ENCODE measurements around the gene SF3B5. TPM values are rescaled to one million over a fixed set of nuclear protein-coding genes. Genes with fewer than 3 reads are reported as not detected.
A peak's percentile ranks its signal among the peaks of the same experiment; 100 is the strongest.
"Not testable (repeated sequence)": the region's sequence is repeated elsewhere in the genome, so short reads cannot be mapped to it uniquely, and the experiment has no call there.

The SF3B5 gene
- total RNA-seq, 3 donors from 2014 or later, result 276 to 301 (median 280) TPM

- Mint-ChIP-seq H3K4me3 (peak overlapping the region; percentile 83), H3K27me3 (ENCODE audit: low read depth) (no peaks in the 10 kb centered on the region), H3K9me3 (no peaks in the 10 kb centered on the region), H3K36me3 (ENCODE audit: insufficient read depth) (no peaks in the 10 kb centered on the region), H3K4me1 (ENCODE audit: low read depth) (peaks cover 34% of the 10 kb centered on the region)
- peak; percentile 86 for DNase-seq
- ATAC-seq, result peak; percentile 93 to 95
These were observed 31.5 kb downstream of the SF3B5 start for GRCh38 chr6:144063744-144064401.

DNA sequence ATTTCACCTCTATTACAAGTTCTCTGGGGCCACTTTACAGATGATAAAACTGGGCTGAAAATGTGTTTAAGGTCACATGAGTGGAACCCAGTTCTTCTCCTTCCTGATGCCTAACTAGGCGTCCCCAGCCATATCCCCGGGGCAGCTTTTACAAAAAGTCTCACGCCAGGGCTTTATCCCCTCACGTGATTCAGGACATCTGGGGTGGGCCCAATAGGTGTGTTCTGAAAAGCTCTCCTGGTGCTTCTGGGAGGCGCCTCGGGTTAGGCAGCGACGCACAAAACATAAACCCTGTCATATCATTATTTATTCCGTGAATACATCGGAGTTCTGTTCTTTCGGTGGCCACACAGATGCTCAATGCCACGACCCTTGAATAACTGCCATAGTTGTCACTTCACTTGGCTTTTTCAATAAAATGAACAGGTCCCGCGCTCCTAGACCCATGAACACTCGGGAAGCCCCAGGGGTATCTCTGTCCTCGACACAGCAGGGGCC, 32.1 kb downstream of the SF3B5 start:
- no peaks in the 10 kb centered on the region for H3K27me3 Mint-ChIP-seq (ENCODE audit: low read depth)
- DNase-seq (no peak), ATAC-seq (peak in 1 of 2 donors; percentile 0)
- H3K4me1 Mint-ChIP-seq (ENCODE audit: low read depth), result peaks cover 34% of the 10 kb centered on the region
- H3K36me3 Mint-ChIP-seq (ENCODE audit: insufficient read depth), result no peaks in the 10 kb centered on the region
- peak overlapping the region; percentile 81 for H3K4me3 Mint-ChIP-seq
- no peaks in the 10 kb centered on the region for H3K9me3 Mint-ChIP-seq

DNA sequence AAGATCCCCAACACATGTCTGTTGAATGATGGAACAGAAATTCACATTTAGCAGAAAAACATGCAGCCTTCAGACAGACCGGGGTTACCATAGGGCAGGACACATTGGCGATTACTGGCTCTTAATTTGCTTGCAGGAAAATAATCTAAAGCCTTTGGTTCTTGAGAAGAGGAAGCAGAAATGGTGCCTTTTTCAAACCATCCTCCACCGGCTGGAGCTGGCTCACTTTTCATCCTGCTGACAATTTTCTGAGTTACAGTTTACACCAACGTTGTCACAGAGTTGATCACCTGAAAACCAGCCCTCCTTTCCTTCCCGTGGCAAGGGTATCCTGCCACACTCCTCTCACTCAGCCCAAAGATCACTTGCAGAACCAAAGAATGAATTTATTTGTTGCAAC, 32.6 kb downstream of the SF3B5 start:
- DNase-seq (no peak), ATAC-seq (no peak)
- peak overlapping the region; percentile 81 for H3K4me3 Mint-ChIP-seq
- H3K27me3 Mint-ChIP-seq (ENCODE audit: low read depth), result no peaks in the 10 kb centered on the region
- no peaks in the 10 kb centered on the region for H3K36me3 Mint-ChIP-seq (ENCODE audit: insufficient read depth)
- peaks cover 34% of the 10 kb centered on the region for H3K4me1 Mint-ChIP-seq (ENCODE audit: low read depth)
- no peaks in the 10 kb centered on the region for H3K9me3 Mint-ChIP-seq

DNA sequence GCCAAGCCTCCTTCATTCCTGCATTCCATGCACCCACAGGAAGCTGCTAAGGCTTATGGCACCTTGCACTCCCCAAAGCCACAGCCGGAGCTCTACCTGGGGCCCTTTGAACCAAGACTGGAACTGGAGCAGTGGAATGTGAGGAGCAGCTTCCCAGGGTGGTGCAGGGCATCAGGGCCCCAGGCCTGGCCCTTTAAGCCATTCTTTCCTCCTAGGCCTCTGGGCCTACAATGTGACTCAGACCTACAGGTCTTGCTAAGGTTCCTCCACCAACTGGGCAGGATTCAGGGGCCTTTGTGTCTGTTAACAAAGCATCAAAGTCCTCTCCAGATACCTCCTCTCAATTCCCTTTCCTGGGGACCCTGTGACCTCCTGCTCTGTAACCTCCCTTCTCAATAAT, 36.2 kb downstream of the SF3B5 start:
- no peaks in the 10 kb centered on the region for H3K9me3 Mint-ChIP-seq
- no peaks in the 10 kb centered on the region for H3K27me3 Mint-ChIP-seq (ENCODE audit: low read depth)
- no peak overlapping the region for H3K4me3 Mint-ChIP-seq
- H3K4me1 Mint-ChIP-seq (ENCODE audit: low read depth), result peaks cover 34% of the 10 kb centered on the region
- DNase-seq, result no peak
- no peaks in the 10 kb centered on the region for H3K36me3 Mint-ChIP-seq (ENCODE audit: insufficient read depth)
- no peak for ATAC-seq

DNA sequence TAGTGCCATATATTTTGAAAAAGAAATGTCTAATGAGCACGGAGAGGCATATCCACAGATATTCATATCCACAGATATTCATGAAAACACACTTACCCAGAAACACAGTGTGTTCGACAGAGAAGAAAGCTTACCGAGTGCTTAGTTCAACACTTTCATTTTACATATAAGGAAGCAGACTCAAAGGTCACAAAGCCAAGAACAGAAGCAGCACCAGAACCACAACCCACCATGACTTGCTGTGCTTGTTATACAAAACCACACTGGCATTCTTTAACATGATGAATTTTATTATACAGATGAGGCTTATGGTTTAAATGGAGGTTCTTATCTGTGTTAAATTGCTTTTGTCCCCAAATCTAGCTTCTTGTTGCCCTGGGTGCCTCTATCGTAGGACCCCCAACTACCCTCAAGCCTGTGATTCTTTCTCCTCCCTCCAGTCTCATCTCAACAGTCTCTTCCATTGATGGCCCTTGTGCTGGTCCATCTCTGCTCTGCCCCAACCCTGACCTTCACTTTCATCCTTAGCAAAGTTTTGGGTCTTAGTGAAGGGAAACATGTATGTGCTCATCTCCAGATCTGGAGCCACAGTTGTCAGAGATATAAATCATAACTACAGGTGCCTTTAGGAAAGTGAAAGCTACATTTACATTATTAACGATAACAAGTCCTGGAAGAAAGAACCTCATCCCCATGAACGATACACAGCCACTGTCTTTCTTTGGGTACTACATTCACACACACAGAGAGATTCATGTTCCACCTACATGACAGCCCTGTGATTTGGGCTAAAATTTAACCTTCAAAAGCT, 40.0 kb downstream of the SF3B5 start:
- H3K36me3 Mint-ChIP-seq (ENCODE audit: insufficient read depth), result no peaks in the 10 kb centered on the region
- DNase-seq, result peak; percentile 27
- peak overlapping the region; percentile 66 for H3K4me3 Mint-ChIP-seq
- no peaks in the 10 kb centered on the region for H3K9me3 Mint-ChIP-seq
- peak; percentile 89 to 91 for ATAC-seq
- H3K4me1 Mint-ChIP-seq (ENCODE audit: low read depth), result peaks cover 32% of the 10 kb centered on the region
- no peaks in the 10 kb centered on the region for H3K27me3 Mint-ChIP-seq (ENCODE audit: low read depth)

DNA sequence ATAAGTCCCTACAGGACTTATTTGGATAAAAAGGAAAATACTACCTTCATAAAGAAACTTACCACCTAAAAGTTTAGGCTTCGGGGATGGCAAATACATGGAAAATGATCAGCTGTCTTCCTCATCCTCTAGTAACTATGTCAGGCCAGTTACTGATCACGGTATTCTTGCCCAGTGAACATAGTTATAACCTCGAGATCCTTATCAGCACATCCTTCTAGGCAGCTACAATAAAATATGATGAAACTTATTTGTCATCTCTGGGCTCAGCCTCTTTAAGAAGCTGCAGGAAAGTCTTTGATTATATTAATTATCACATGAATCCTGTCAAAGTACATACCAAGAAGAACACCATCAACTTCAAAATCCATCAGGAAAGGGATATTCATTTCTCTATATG, 41.8 kb downstream of the SF3B5 start:
- no peak overlapping the region for H3K4me3 Mint-ChIP-seq
- H3K4me1 Mint-ChIP-seq (ENCODE audit: low read depth), result peaks cover 32% of the 10 kb centered on the region

GRCh38 chr6:144052488-144052887, 42.9 kb downstream of the SF3B5 start:
- H3K9me3 Mint-ChIP-seq, result no peaks in the 10 kb centered on the region
- no peak overlapping the region for H3K4me3 Mint-ChIP-seq
- H3K4me1 Mint-ChIP-seq (ENCODE audit: low read depth), result peaks cover 32% of the 10 kb centered on the region
- no peaks in the 10 kb centered on the region for H3K27me3 Mint-ChIP-seq (ENCODE audit: low read depth)
- no peaks in the 10 kb centered on the region for H3K36me3 Mint-ChIP-seq (ENCODE audit: insufficient read depth)
- DNase-seq, result no peak
- ATAC-seq, result no peak

More for the DNA sequence above, 41.8 kb downstream of the SF3B5 start:
- ATAC-seq (no peak), DNase-seq (no peak)
- Mint-ChIP-seq H3K27me3 (ENCODE audit: low read depth) (no peaks in the 10 kb centered on the region), H3K36me3 (ENCODE audit: insufficient read depth) (no peaks in the 10 kb centered on the region), H3K9me3 (no peaks in the 10 kb centered on the region)

GRCh38 chr6:144049386-144049785, 46.0 kb downstream of the SF3B5 start:
- Mint-ChIP-seq H3K4me1 (ENCODE audit: low read depth) (peaks cover 13% of the 10 kb centered on the region), H3K4me3 (no peak overlapping the region), H3K36me3 (ENCODE audit: insufficient read depth) (no peaks in the 10 kb centered on the region), H3K27me3 (ENCODE audit: low read depth) (no peaks in the 10 kb centered on the region), H3K9me3 (no peaks in the 10 kb centered on the region)
- DNase-seq (no peak), ATAC-seq (no peak)

DNA sequence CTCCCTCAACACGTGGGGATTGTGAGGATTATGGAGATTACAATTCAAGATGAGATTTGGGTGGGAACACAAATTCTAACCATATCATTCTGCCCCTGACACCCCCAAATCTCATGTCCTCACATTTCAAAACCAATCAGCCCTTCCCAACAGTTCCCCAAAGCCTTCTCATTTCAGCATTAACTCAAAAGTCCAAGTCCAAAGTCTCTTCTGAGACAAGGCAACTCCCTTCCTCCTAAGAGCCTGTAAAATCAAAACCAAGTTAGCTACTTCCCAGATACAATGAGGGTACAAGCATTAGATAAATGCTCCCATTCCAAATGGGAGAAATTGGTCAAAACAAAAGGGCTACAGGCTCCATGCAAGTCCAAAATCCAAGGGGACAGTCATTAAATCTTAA, 47.7 kb downstream of the SF3B5 start:
- Mint-ChIP-seq H3K4me3 (no peak overlapping the region), H3K36me3 (ENCODE audit: insufficient read depth) (no peaks in the 10 kb centered on the region), H3K9me3 (no peaks in the 10 kb centered on the region), H3K27me3 (ENCODE audit: low read depth) (no peaks in the 10 kb centered on the region), H3K4me1 (ENCODE audit: low read depth) (peaks cover 1% of the 10 kb centered on the region)
- no peak for ATAC-seq
- DNase-seq, result no peak

DNA sequence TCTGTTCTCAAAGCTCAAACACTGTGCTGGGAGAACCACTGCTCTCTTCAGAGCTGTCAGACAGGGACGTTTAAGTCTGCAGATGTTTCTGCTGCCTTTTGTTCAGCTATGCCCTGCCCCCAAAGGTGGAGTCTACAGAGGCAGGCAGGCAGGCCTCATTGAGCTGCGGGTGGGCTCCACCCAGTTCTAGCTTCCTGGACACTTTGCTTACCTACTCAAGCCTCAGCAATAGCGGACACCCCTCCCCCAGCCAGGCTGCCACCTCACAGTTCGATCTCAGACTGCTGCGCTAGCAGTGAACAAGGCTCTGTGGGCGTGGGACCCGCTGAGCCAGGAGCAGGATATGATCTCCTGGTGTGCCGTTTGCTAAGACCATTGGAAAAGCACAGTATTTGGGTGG, 48.7 kb downstream of the SF3B5 start:
- H3K4me3 Mint-ChIP-seq; H3K9me3 Mint-ChIP-seq; H3K4me1 Mint-ChIP-seq (ENCODE audit: low read depth); H3K27me3 Mint-ChIP-seq (ENCODE audit: low read depth); DNase-seq; ATAC-seq; H3K36me3 Mint-ChIP-seq (ENCODE audit: insufficient read depth): not testable (repeated sequence)

- not testable (repeated sequence) for DNase-seq; H3K4me1 Mint-ChIP-seq (ENCODE audit: low read depth); H3K9me3 Mint-ChIP-seq; H3K27me3 Mint-ChIP-seq (ENCODE audit: low read depth); H3K4me3 Mint-ChIP-seq; H3K36me3 Mint-ChIP-seq (ENCODE audit: insufficient read depth); ATAC-seq
These were observed 50.4 kb downstream of the SF3B5 start for GRCh38 chr6:144044989-144045388.

Other genes starting within 250 kb of the SF3B5 start
- not detected for gene ZC2HC1B, start 231.1 kb downstream of the SF3B5 start, total RNA-seq
- 1 to 10 TPM; 6.5 to 8.9 (median 7.8) TPM for gene PLAGL1, start 87.3 kb downstream of the SF3B5 start, total RNA-seq
- 10 to 100 TPM; 29.9 to 31.8 (median 30.9) TPM for gene STX11, start 54.9 kb upstream of the SF3B5 start, total RNA-seq
- 1 to 10 TPM; 7.7 to 8.7 (median 7.9) TPM for gene UTRN, start 189.8 kb upstream of the SF3B5 start, total RNA-seq

All from activated T-cell treated with anti-CD3 and anti-CD28 coated beads, Interleukin-2, amount 50 U/mL, for 4 hours (primary cell).